ENCODE data around the gene RPL29.

- TF ChIP-seq CTCF (conservative IDR thresholded peaks at IDR 0.05 in 1 of 2, IDR thresholded peaks at IDR 0.05 in 1 of 2; ENCODE audit: extremely low read depth in 1 of 2, insufficient read depth in 1 of 2, low read depth in 1 of 2, low read length in 2 of 2): no peak
- TF ChIP-seq EZH2 (IDR thresholded peaks at IDR 0.05; ENCODE audit: borderline replicate concordance, low read length): no peak
Measured at GRCh38 chr3:51968883-51969678, 26.6 kb downstream of the RPL29 start.
